Kidney epithelial cell (primary cell): ENCODE results near the gene PHETA1. TPM values are rescaled to one million over a fixed set of nuclear protein-coding genes. Genes with fewer than 3 reads are reported as not detected.

ENCODE experiments used
- DNase-seq: peaks from one replicate; pipeline ENCODE4 v3.0.0-alpha.2; 2010; ENCODE audit warnings: low read depth
- H3K27me3 ChIP-seq: 2 replicates; pipeline ENCODE4 v1.6.0; 2011; ENCODE audit warnings: low read length; ENCODE audit not compliant: control insufficient read depth, insufficient read depth
- H3K36me3 ChIP-seq: 2 replicates; pipeline ENCODE4 v1.5.1; 2011; ENCODE audit warnings: low read length; ENCODE audit not compliant: control insufficient read depth, insufficient read depth
- H3K4me3 ChIP-seq: 2 replicates; pipeline ENCODE4 v1.5.1; 2011; ENCODE audit warnings: low read depth, mild to moderate bottlenecking, control low read depth, low read length
- CTCF ChIP-seq: IDR thresholded peaks from 2 replicates; pipeline ENCODE4 v1.5.1; 2011; ENCODE audit warnings: mild to moderate bottlenecking, moderate library complexity, low read length, control low read depth, inconsistent platforms; ENCODE audit not compliant: insufficient read depth, poor library complexity, severe bottlenecking
- total RNA-seq: library from RNA; depleted of rRNA; stranded (reverse); fragments of >200 nt; gene quantifications from 2 replicates; pipeline ENCODE4 v1.2.3, GENCODE V29; 2015

PHETA1 gene
- total RNA-seq, 1 donor from 2014 or later: 16.0 TPM

GRCh38 chr12:111367661-111368221 lies 1.2 kb downstream of the PHETA1 start:
- no peak for TF ChIP-seq CTCF
- no peak for DNase-seq
- peak overlapping the region; percentile 76 for H3K4me3 ChIP-seq
- H3K36me3 ChIP-seq: no peaks in the 10 kb centered on the region
- no peaks in the 10 kb centered on the region for H3K27me3 ChIP-seq

- no peaks in the 10 kb centered on the region for H3K36me3 ChIP-seq
- H3K4me3 ChIP-seq: no peak overlapping the region
- no peak for TF ChIP-seq CTCF
- H3K27me3 ChIP-seq: no peaks in the 10 kb centered on the region
- DNase-seq: no peak
Observed at GRCh38 chr12:111366583-111366982, 2.3 kb downstream of the PHETA1 start.

- Histone ChIP-seq H3K4me3 (no peak overlapping the region), H3K27me3 (no peaks in the 10 kb centered on the region), H3K36me3 (no peaks in the 10 kb centered on the region)
- TF ChIP-seq CTCF: no peak
- DNase-seq: no peak
Observed at GRCh38 chr12:111366075-111366474, 2.8 kb downstream of the PHETA1 start.

- no peaks in the 10 kb centered on the region for H3K27me3 ChIP-seq
- TF ChIP-seq CTCF: no peak
- DNase-seq: peak; percentile 34
Observed at GRCh38 chr12:111363578-111363977, 5.3 kb downstream of the PHETA1 start.

GRCh38 chr12:111362687-111363475 lies 6.0 kb downstream of the PHETA1 start:
- H3K36me3 ChIP-seq: no peaks in the 10 kb centered on the region
- TF ChIP-seq CTCF: no peak
- no peak overlapping the region for H3K4me3 ChIP-seq
- H3K27me3 ChIP-seq: no peaks in the 10 kb centered on the region
- DNase-seq: no peak

More at GRCh38 chr12:111363578-111363977, 5.3 kb downstream of the PHETA1 start:
- no peak overlapping the region for H3K4me3 ChIP-seq
- no peaks in the 10 kb centered on the region for H3K36me3 ChIP-seq
